RWPE2 (cell line): ENCODE results near the gene ARF6.
A peak's percentile ranks its signal among the peaks of the same experiment; 100 is the strongest.
"Not testable (repeated sequence)": the region's sequence is repeated elsewhere in the genome, so short reads cannot be mapped to it uniquely, and the experiment has no call there.

ENCODE experiments used
- ATAC-seq: fragments of 200-7000 bp; cut with Tn5 transposase; 3 replicates; pipeline ENCODE4 v1.9.1; 2021; ENCODE audit warnings: low read depth
- DNase-seq: peaks from one replicate; pipeline ENCODE4 v3.0.0-alpha.2; 2020; ENCODE audit warnings: low spot score
- H3K27ac ChIP-seq: fragments of 450-650 bp; 2 replicates; pipeline ENCODE4 v1.5.1; 2017; ENCODE audit warnings: mild to moderate bottlenecking; ENCODE audit not compliant: poor library complexity, severe bottlenecking
- H3K27me3 ChIP-seq: fragments of 250-450 bp; sonication (Bioruptor Pico); 2 replicates; pipeline ENCODE4 v1.5.1; 2021; ENCODE audit warnings: mild to moderate bottlenecking, moderate library complexity; ENCODE audit not compliant: insufficient read depth, poor library complexity, severe bottlenecking
- H3K36me3 ChIP-seq: fragments of 250-450 bp; sonication (Bioruptor Pico); 2 replicates; pipeline ENCODE4 v1.5.1; 2020; ENCODE audit warnings: low read depth, mild to moderate bottlenecking, moderate library complexity
- H3K4me1 ChIP-seq: fragments of 250-450 bp; sonication (Bioruptor Pico); 2 replicates; pipeline ENCODE4 v1.5.1; 2021; ENCODE audit warnings: mild to moderate bottlenecking, moderate library complexity; ENCODE audit not compliant: insufficient read depth, poor library complexity, severe bottlenecking
- H3K4me3 ChIP-seq: fragments of 250-450 bp; sonication (Bioruptor Pico); 2 replicates; pipeline ENCODE4 v1.5.1; 2021; ENCODE audit warnings: mild to moderate bottlenecking, moderate library complexity; ENCODE audit not compliant: severe bottlenecking
- H3K9me3 ChIP-seq: fragments of 250-450 bp; sonication (Bioruptor Pico); 2 replicates; pipeline ENCODE4 v1.5.1; 2021; ENCODE audit warnings: mild to moderate bottlenecking, moderate library complexity; ENCODE audit not compliant: severe bottlenecking
- TF ChIP-seq, protein P1 (sequence below): fragments of 450-650 bp; IDR thresholded peaks from one replicate; pipeline ENCODE4 v1.5.1; 2017; ENCODE audit warnings: mild to moderate bottlenecking, moderate library complexity; ENCODE audit not compliant: poor library complexity, severe bottlenecking

Gene ARF6

DNA sequence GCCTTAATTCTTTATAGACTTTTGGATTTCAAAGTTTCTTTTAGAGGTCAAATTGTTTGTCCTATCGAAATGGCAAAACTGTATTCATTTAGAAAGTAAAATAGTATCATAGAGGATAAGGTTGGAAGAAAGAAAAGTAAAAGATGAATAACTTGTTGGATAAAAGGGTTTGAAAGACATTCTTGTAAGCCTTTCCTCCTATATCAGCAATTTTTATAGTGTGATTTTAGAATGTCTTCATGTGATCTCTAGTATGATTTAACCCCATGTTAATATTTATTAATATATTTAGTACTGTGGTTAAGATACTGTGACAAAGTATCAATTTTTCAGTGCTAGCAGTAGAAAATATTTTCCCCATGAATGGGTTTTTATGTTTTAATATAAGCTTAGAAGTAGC is 4.5 kb downstream of the ARF6 start:
- ATAC-seq (no peak), DNase-seq (no peak)
- peaks cover 28% of the 10 kb centered on the region for H3K4me1 ChIP-seq
- no peaks in the 10 kb centered on the region for H3K27me3 ChIP-seq
- H3K27ac ChIP-seq = peak overlapping the region; percentile 88
- H3K9me3 ChIP-seq = no peaks in the 10 kb centered on the region
- H3K4me3 ChIP-seq = peak overlapping the region; percentile 81
- TF ChIP-seq, protein P1, sequence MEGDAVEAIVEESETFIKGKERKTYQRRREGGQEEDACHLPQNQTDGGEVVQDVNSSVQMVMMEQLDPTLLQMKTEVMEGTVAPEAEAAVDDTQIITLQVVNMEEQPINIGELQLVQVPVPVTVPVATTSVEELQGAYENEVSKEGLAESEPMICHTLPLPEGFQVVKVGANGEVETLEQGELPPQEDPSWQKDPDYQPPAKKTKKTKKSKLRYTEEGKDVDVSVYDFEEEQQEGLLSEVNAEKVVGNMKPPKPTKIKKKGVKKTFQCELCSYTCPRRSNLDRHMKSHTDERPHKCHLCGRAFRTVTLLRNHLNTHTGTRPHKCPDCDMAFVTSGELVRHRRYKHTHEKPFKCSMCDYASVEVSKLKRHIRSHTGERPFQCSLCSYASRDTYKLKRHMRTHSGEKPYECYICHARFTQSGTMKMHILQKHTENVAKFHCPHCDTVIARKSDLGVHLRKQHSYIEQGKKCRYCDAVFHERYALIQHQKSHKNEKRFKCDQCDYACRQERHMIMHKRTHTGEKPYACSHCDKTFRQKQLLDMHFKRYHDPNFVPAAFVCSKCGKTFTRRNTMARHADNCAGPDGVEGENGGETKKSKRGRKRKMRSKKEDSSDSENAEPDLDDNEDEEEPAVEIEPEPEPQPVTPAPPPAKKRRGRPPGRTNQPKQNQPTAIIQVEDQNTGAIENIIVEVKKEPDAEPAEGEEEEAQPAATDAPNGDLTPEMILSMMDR = no peak
- peaks cover 55% of the 10 kb centered on the region for H3K36me3 ChIP-seq

DNA sequence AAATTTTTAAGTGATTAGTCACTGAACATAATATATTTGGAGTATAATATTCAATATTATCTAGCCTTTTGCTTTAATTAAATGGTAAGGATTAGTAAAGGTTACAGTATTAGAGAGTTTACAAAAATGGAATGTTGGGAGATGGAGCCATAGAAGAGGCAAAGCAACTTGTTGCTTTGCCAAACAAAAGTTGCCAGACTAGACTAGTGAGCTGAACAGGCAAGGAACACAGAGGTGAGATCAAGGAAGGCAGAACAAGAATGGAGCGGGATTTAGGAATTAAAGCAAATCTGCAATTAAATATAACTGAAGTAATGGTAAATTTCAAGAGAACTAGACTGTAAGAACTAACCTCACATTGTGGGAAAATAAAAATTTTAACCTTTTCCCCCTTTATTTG is 5.1 kb downstream of the ARF6 start:
- H3K4me3 ChIP-seq = peak overlapping the region; percentile 81
- H3K36me3 ChIP-seq = peaks cover 55% of the 10 kb centered on the region
- no peaks in the 10 kb centered on the region for H3K9me3 ChIP-seq
- DNase-seq = no peak
- H3K27ac ChIP-seq = peak overlapping the region; percentile 88
- peaks cover 28% of the 10 kb centered on the region for H3K4me1 ChIP-seq
- TF ChIP-seq, protein P1 = no peak
- H3K27me3 ChIP-seq = no peaks in the 10 kb centered on the region
- ATAC-seq = peak; percentile 31; the same call in 1 of the 3 replicates

DNA sequence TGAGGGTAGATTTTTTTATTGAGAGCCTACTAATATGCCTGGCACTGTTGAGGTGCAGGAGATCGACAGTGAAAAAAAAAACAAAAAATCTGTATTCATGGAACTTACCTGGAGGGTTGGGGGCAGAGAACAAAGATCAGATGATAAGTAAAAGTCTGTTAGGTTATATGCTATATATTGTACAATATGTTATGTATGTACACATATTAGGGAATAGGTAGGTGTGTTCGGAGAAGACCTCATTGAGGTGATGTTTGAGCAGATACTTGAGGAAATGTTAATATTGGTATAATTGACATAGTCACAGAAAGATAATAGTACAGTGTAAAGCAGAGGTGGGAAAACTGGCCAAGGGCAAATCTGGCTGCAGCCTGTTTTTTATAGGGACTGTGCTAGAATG is 5.6 kb downstream of the ARF6 start:
- DNase-seq (no peak), ATAC-seq (no peak)
- Histone ChIP-seq H3K27ac (peak overlapping the region; percentile 88), H3K36me3 (peaks cover 54% of the 10 kb centered on the region), H3K27me3 (no peaks in the 10 kb centered on the region), H3K4me3 (no peak overlapping the region), H3K4me1 (peaks cover 28% of the 10 kb centered on the region), H3K9me3 (no peaks in the 10 kb centered on the region)
- TF ChIP-seq, protein P1 = no peak

DNA sequence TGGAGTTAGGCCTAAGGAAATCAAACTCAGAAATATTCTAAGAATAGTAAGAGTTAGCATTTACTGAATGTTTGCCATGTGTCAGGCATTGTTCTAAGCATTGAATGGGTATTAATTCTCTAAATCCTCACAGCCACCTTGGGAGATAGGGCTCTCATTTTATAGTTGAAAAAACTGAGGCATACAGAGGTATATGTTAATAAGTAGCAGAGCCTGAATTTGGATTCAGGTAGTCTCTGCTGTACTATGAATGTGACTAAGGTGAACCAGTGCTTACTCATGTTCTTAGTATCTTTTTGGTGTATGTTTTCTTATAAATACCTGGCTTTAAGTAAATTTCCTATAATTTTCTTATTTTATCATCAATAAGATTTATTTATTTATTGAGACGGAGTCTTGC is 8.1 kb downstream of the ARF6 start:
- H3K36me3 ChIP-seq = peaks cover 29% of the 10 kb centered on the region
- no peak overlapping the region for H3K4me3 ChIP-seq
- 0 out of 3 replicates have a peak, but pooled peaks have one; percentile 35 for ATAC-seq
- peak overlapping the region; percentile 88 for H3K27ac ChIP-seq
- DNase-seq = no peak
- H3K9me3 ChIP-seq = no peaks in the 10 kb centered on the region
- H3K4me1 ChIP-seq = peaks cover 28% of the 10 kb centered on the region
- H3K27me3 ChIP-seq = no peaks in the 10 kb centered on the region
- TF ChIP-seq, protein P1 = no peak

DNA sequence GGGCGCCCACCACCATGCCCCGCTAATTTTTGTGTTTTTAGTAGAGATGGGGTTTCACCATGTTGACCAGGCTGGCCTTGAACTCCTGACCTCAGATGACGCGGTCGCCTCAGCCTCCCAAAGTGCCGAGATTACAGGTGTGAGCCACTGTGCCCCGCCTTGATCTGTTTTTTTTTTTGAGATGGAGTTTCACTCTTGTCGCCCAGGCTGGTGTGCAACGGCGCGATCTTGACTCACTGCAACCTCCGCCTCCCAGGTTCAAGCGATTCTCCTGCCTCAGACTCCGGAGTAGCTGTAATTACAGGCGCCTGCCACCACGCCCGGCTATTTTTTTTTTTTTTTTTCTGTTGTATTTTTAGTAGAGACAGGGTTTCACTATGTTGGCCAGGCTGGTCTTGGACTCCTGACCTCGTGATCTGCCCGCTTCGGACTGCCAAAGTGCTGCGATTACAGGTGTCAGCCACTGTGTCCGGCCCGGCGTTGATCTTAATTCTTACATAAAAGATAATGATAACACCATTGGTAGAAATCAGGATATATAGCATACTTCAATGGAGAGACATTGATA is 9.9 kb downstream of the ARF6 start:
- H3K27me3 ChIP-seq, H3K4me3 ChIP-seq, H3K9me3 ChIP-seq, H3K27ac ChIP-seq, DNase-seq, ATAC-seq: not testable (repeated sequence)
- Histone ChIP-seq H3K4me1 (peaks cover 26% of the 10 kb centered on the region), H3K36me3 (peaks cover 11% of the 10 kb centered on the region)
